ENCODE results near the gene MFN2.

GRCh38 chr1:11955221-11955620 lies 25.0 kb upstream of the MFN2 start:
- TF ChIP-seq POLR2A (IDR thresholded peaks at IDR 0.05) (no peak), CTCF (IDR thresholded peaks at IDR 0.05) (no peak)
